ENCODE data around the gene ROBO1.

The ROBO1 gene

GRCh38 chr3:79685108-79685507, 82.7 kb downstream of the ROBO1 start:
- in situ Hi-C loops (cut with HindIII; ENCODE audit: low pct_ligation_motif_present, low pct_unique_long_range_greater_than_20kb, low sequenced_read_pairs) = no loop called here
- DNase-seq = no peak

- in situ Hi-C loops (cut with HindIII; ENCODE audit: low pct_ligation_motif_present, low pct_unique_long_range_greater_than_20kb, low sequenced_read_pairs) = no loop called here
- no peak for DNase-seq
Observed at GRCh38 chr3:79684041-79684440, 83.8 kb downstream of the ROBO1 start.

GRCh38 chr3:79672731-79673130, 95.1 kb downstream of the ROBO1 start:
- in situ Hi-C loops (cut with HindIII; ENCODE audit: low pct_ligation_motif_present, low pct_unique_long_range_greater_than_20kb, low sequenced_read_pairs) = no loop called here

GRCh38 chr3:79672075-79672474, 95.7 kb downstream of the ROBO1 start:
- in situ Hi-C loops (cut with HindIII; ENCODE audit: low pct_ligation_motif_present, low pct_unique_long_range_greater_than_20kb, low sequenced_read_pairs) = no loop called here

More at GRCh38 chr3:79672731-79673130, 95.1 kb downstream of the ROBO1 start:
- no peak for DNase-seq

GRCh38 chr3:79670178-79670577, 97.6 kb downstream of the ROBO1 start:
- DNase-seq = no peak
- in situ Hi-C loops (cut with HindIII; ENCODE audit: low pct_ligation_motif_present, low pct_unique_long_range_greater_than_20kb, low sequenced_read_pairs) = no loop called here

More at GRCh38 chr3:79672075-79672474, 95.7 kb downstream of the ROBO1 start:
- DNase-seq = no peak

GRCh38 chr3:79664455-79664854, 103.3 kb downstream of the ROBO1 start:
- in situ Hi-C loops (cut with HindIII; ENCODE audit: low pct_ligation_motif_present, low pct_unique_long_range_greater_than_20kb, low sequenced_read_pairs) = no loop called here
- no peak for DNase-seq

- in situ Hi-C loops (cut with HindIII; ENCODE audit: low pct_ligation_motif_present, low pct_unique_long_range_greater_than_20kb, low sequenced_read_pairs) = no loop called here
- DNase-seq = no peak
Observed at GRCh38 chr3:79661896-79662295, 105.9 kb downstream of the ROBO1 start.

GRCh38 chr3:79657076-79657475, 110.7 kb downstream of the ROBO1 start:
- in situ Hi-C loops (cut with HindIII; ENCODE audit: low pct_ligation_motif_present, low pct_unique_long_range_greater_than_20kb, low sequenced_read_pairs) = no loop called here
- DNase-seq = no peak

- no peak for DNase-seq
- in situ Hi-C loops (cut with HindIII; ENCODE audit: low pct_ligation_motif_present, low pct_unique_long_range_greater_than_20kb, low sequenced_read_pairs) = no loop called here
Observed at GRCh38 chr3:79654019-79654418, 113.8 kb downstream of the ROBO1 start.

GRCh38 chr3:79653266-79653830, 114.5 kb downstream of the ROBO1 start:
- DNase-seq = no peak

GRCh38 chr3:79651536-79652065, 116.2 kb downstream of the ROBO1 start:
- DNase-seq = peak; percentile 77
- in situ Hi-C loops (cut with HindIII; ENCODE audit: low pct_ligation_motif_present, low pct_unique_long_range_greater_than_20kb, low sequenced_read_pairs) = no loop called here

More at GRCh38 chr3:79653266-79653830, 114.5 kb downstream of the ROBO1 start:
- in situ Hi-C loops (cut with HindIII; ENCODE audit: low pct_ligation_motif_present, low pct_unique_long_range_greater_than_20kb, low sequenced_read_pairs) = no loop called here

- no peak for DNase-seq
- in situ Hi-C loops (cut with HindIII; ENCODE audit: low pct_ligation_motif_present, low pct_unique_long_range_greater_than_20kb, low sequenced_read_pairs) = no loop called here
Observed at GRCh38 chr3:79639855-79640254, 127.9 kb downstream of the ROBO1 start.

- DNase-seq = no peak
- in situ Hi-C loops (cut with HindIII; ENCODE audit: low pct_ligation_motif_present, low pct_unique_long_range_greater_than_20kb, low sequenced_read_pairs) = no loop called here
Observed at GRCh38 chr3:79636372-79636771, 131.4 kb downstream of the ROBO1 start.

- DNase-seq = no peak
- in situ Hi-C loops (cut with HindIII; ENCODE audit: low pct_ligation_motif_present, low pct_unique_long_range_greater_than_20kb, low sequenced_read_pairs) = no loop called here
Observed at GRCh38 chr3:79632842-79633241, 135.0 kb downstream of the ROBO1 start.

GRCh38 chr3:79618883-79619282, 148.9 kb downstream of the ROBO1 start:
- peak; percentile 24 for DNase-seq
- in situ Hi-C loops (cut with HindIII; ENCODE audit: low pct_ligation_motif_present, low pct_unique_long_range_greater_than_20kb, low sequenced_read_pairs) = no loop called here

GRCh38 chr3:79606414-79606813, 161.4 kb downstream of the ROBO1 start:
- in situ Hi-C loops (cut with HindIII; ENCODE audit: low pct_ligation_motif_present, low pct_unique_long_range_greater_than_20kb, low sequenced_read_pairs) = no loop called here

GRCh38 chr3:79604681-79605080, 163.1 kb downstream of the ROBO1 start:
- in situ Hi-C loops (cut with HindIII; ENCODE audit: low pct_ligation_motif_present, low pct_unique_long_range_greater_than_20kb, low sequenced_read_pairs) = no loop called here
- DNase-seq = no peak

More at GRCh38 chr3:79606414-79606813, 161.4 kb downstream of the ROBO1 start:
- DNase-seq = no peak

- in situ Hi-C loops (cut with HindIII; ENCODE audit: low pct_ligation_motif_present, low pct_unique_long_range_greater_than_20kb, low sequenced_read_pairs) = no loop called here
- no peak for DNase-seq
Observed at GRCh38 chr3:79602385-79602784, 165.4 kb downstream of the ROBO1 start.

- in situ Hi-C loops (cut with HindIII; ENCODE audit: low pct_ligation_motif_present, low pct_unique_long_range_greater_than_20kb, low sequenced_read_pairs) = no loop called here
- no peak for DNase-seq
Observed at GRCh38 chr3:79598594-79598993, 169.2 kb downstream of the ROBO1 start.

GRCh38 chr3:79597709-79598108, 170.1 kb downstream of the ROBO1 start:
- no peak for DNase-seq

More at GRCh38 chr3:79597709-79598108, 170.1 kb downstream of the ROBO1 start:
- in situ Hi-C loops (cut with HindIII; ENCODE audit: low pct_ligation_motif_present, low pct_unique_long_range_greater_than_20kb, low sequenced_read_pairs) = no loop called here

Data from ACHN (cell line).